Measurements from ENCODE around the gene AFAP1. TPM values are rescaled to one million over a fixed set of nuclear protein-coding genes. Genes with fewer than 3 reads are reported as not detected.

The AFAP1 gene
- total RNA-seq, 1 experiment from 2014 or later: 94.7 TPM

DNA sequence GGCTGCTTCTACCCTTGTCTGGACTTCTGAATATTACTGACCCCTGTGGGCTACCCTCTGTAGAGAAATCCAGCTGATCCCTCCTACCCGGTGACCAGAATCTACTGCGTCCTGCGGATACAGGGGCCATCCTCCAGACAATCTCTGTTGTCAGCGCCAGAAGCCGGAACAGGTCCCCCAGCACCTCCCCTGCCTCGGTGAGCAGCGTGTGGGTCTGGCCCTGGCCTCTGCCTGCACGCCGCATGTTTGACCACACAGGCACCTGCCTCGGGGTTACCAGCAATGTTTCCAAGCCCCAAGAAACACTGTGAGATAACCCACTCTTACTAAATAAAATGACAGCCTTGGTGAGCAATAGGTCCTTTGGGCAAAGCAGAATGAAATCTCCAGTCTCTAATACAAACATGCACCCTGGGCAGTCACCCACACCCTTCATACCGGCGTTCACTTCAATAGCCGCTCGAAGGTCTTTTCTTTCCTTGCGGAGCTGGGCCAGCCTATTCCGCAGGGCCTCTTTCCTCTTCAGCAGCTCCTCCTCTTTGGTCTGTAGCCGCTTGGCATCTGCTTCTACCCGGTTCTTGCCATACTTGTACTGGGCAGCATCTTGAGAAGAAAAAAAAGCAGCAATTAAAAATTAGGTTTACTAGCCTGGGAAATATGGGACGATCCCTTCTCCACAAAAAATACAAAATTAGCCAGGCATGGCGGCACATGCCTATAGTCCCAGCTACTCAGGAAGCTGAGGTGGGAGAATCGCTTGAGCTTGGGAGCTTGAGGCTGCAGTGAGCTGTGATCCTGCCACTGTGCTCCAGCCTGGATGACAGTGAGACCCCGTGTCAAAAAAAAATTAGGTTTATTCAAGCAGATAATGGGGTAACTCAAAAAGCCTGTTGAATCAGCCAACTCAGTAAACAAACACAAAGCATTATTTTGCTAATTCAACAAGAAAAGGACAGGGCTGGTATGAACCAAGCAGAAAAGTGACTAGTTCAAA is 165.1 kb downstream of the AFAP1 start:
- Histone ChIP-seq H3K4me3 (ENCODE audit: low read depth in 2 of 2, low read length in 2 of 2) (no peak overlapping the region), H3K4me1 (ENCODE audit: control insufficient read depth, insufficient read depth, low read length) (peaks cover 78% of the 10 kb centered on the region), H3K36me3 (ENCODE audit: control insufficient read depth, insufficient read depth, low read length) (peaks cover 9% of the 10 kb centered on the region), H3K27me3 (ENCODE audit: control insufficient read depth, insufficient read depth, low read length) (no peaks in the 10 kb centered on the region), H3K9me3 (ENCODE audit: control insufficient read depth, insufficient read depth, low read depth, low read length) (no peaks in the 10 kb centered on the region), H3K27ac (ENCODE audit: low read length) (peak overlapping the region; percentile 94)
- DNase-seq (ENCODE audit: low read depth, low spot score): no peak
- in situ Hi-C loops (cut with HindIII; ENCODE audit: low pct_unique_long_range_greater_than_20kb, low sequenced_read_pairs): no loop called here
- POLR2A ChIA-PET: interaction anchor here (0.6 kb wide), 2 partner anchors 14 to 16 kb away, joined by 3 read pairs; no protein-coding TSS in a partner anchor
- intact Hi-C loops (cut with micrococcal nuclease; ENCODE audit: unreplicated experiment): no loop called here
- ATAC-seq: no peak
- TF ChIP-seq POLR2AphosphoS5 (IDR thresholded peaks at IDR 0.05; ENCODE audit: low read depth, low read length): peak; percentile 34; the same call in 1 of the 2 replicates
- TF ChIP-seq, protein P1, sequence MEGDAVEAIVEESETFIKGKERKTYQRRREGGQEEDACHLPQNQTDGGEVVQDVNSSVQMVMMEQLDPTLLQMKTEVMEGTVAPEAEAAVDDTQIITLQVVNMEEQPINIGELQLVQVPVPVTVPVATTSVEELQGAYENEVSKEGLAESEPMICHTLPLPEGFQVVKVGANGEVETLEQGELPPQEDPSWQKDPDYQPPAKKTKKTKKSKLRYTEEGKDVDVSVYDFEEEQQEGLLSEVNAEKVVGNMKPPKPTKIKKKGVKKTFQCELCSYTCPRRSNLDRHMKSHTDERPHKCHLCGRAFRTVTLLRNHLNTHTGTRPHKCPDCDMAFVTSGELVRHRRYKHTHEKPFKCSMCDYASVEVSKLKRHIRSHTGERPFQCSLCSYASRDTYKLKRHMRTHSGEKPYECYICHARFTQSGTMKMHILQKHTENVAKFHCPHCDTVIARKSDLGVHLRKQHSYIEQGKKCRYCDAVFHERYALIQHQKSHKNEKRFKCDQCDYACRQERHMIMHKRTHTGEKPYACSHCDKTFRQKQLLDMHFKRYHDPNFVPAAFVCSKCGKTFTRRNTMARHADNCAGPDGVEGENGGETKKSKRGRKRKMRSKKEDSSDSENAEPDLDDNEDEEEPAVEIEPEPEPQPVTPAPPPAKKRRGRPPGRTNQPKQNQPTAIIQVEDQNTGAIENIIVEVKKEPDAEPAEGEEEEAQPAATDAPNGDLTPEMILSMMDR (IDR thresholded peaks at IDR 0.05): no peak
- no peak for TF ChIP-seq SIN3A (IDR thresholded peaks at IDR 0.05; ENCODE audit: borderline replicate concordance, insufficient read depth, low read depth, low read length)
- no peak for TF ChIP-seq TCF7L2 (IDR thresholded peaks at IDR 0.05; ENCODE audit: low read depth, low read length)
- TF ChIP-seq, protein P2, sequence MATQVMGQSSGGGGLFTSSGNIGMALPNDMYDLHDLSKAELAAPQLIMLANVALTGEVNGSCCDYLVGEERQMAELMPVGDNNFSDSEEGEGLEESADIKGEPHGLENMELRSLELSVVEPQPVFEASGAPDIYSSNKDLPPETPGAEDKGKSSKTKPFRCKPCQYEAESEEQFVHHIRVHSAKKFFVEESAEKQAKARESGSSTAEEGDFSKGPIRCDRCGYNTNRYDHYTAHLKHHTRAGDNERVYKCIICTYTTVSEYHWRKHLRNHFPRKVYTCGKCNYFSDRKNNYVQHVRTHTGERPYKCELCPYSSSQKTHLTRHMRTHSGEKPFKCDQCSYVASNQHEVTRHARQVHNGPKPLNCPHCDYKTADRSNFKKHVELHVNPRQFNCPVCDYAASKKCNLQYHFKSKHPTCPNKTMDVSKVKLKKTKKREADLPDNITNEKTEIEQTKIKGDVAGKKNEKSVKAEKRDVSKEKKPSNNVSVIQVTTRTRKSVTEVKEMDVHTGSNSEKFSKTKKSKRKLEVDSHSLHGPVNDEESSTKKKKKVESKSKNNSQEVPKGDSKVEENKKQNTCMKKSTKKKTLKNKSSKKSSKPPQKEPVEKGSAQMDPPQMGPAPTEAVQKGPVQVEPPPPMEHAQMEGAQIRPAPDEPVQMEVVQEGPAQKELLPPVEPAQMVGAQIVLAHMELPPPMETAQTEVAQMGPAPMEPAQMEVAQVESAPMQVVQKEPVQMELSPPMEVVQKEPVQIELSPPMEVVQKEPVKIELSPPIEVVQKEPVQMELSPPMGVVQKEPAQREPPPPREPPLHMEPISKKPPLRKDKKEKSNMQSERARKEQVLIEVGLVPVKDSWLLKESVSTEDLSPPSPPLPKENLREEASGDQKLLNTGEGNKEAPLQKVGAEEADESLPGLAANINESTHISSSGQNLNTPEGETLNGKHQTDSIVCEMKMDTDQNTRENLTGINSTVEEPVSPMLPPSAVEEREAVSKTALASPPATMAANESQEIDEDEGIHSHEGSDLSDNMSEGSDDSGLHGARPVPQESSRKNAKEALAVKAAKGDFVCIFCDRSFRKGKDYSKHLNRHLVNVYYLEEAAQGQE (IDR thresholded peaks at IDR 0.05; ENCODE audit: insufficient read depth in 1 of 2, low read depth in 2 of 2, low read length in 1 of 2): no peak
- no TSS peak for BruUV-seq (replicated peaks)
- CTCF ChIA-PET: no interaction called here

DNA sequence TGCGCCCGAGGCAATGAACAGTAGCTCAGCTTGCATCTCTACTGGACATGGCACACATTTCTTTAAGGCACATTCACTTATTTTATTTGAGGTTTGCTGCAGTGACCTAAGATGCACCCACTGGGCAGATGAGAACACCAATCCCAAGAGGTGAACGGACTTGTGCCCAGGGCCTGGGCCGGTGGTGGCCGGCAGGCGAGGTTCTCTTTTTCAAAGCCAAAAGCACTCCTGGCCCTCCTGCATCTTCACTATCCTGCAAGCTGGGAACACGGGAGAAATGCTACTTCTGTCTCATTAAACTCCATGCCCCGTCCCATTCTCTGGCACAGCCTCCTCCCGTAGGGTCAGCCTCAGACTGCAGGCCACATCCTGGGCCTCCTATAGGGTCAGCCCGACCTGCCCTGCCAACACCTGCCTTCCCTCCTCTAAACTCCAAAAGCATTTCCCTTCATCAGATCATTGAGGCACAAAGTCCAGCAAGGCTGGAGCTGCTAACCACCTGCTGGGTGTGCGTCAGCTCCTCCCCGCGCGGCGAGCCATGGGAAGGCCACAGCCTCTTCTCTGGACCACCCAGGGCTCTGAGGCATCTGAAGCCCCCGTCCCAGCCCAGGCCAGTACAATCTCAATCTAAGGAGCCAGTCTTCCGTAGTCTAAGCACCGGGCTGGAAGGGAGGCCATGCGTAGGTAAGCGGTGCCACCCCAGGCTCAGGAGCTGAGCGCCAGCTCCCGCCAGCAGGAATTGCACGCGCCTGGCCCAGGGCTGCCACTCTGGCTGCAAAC is 166.1 kb downstream of the AFAP1 start:
- H3K36me3 ChIP-seq (ENCODE audit: control insufficient read depth, insufficient read depth, low read length): peaks cover 13% of the 10 kb centered on the region
- in situ Hi-C loops (cut with HindIII; ENCODE audit: low pct_unique_long_range_greater_than_20kb, low sequenced_read_pairs) (no loop called here), intact Hi-C loops (cut with micrococcal nuclease; ENCODE audit: unreplicated experiment) (no loop called here)
- TF ChIP-seq, protein P2 (IDR thresholded peaks at IDR 0.05; ENCODE audit: insufficient read depth in 1 of 2, low read depth in 2 of 2, low read length in 1 of 2): no peak
- TF ChIP-seq SIN3A (IDR thresholded peaks at IDR 0.05; ENCODE audit: borderline replicate concordance, insufficient read depth, low read depth, low read length): no peak
- TF ChIP-seq, protein P1 (IDR thresholded peaks at IDR 0.05): no peak
- TF ChIP-seq POLR2AphosphoS5 (IDR thresholded peaks at IDR 0.05; ENCODE audit: low read depth, low read length): no peak
- TF ChIP-seq TCF7L2 (IDR thresholded peaks at IDR 0.05; ENCODE audit: low read depth, low read length): no peak
- ATAC-seq: peak; percentile 15
- peak overlapping the region; percentile 94 for H3K27ac ChIP-seq (ENCODE audit: low read length)
- peaks cover 85% of the 10 kb centered on the region for H3K4me1 ChIP-seq (ENCODE audit: control insufficient read depth, insufficient read depth, low read length)
- no peaks in the 10 kb centered on the region for H3K9me3 ChIP-seq (ENCODE audit: control insufficient read depth, insufficient read depth, low read depth, low read length)
- ChIA-PET CTCF (interaction anchor here (1.1 kb wide), 1 partner anchor 29 kb away, joined by 4 read pairs; no protein-coding TSS in a partner anchor), POLR2A (no interaction called here)
- no peak for DNase-seq (ENCODE audit: low read depth, low spot score)
- no TSS peak for BruUV-seq (replicated peaks)
- no peak overlapping the region for H3K4me3 ChIP-seq (ENCODE audit: low read depth in 2 of 2, low read length in 2 of 2)
- no peaks in the 10 kb centered on the region for H3K27me3 ChIP-seq (ENCODE audit: control insufficient read depth, insufficient read depth, low read length)
